K562 (cell line): ENCODE results near the gene TNP1.

Source experiments
- EGR1 ChIP-seq: fragments of 450-650 bp; conservative IDR thresholded peaks from 2 replicates; pipeline ENCODE4 v1.6.1; 2017; ENCODE audit warnings: mild to moderate bottlenecking
- SMAD1 ChIP-seq: fragments of 150-350 bp; IDR thresholded peaks from 2 replicates; pipeline ENCODE4 v1.6.1; 2014; ENCODE audit warnings: low read length, low read depth; ENCODE audit not compliant: partially characterized antibody

DNA sequence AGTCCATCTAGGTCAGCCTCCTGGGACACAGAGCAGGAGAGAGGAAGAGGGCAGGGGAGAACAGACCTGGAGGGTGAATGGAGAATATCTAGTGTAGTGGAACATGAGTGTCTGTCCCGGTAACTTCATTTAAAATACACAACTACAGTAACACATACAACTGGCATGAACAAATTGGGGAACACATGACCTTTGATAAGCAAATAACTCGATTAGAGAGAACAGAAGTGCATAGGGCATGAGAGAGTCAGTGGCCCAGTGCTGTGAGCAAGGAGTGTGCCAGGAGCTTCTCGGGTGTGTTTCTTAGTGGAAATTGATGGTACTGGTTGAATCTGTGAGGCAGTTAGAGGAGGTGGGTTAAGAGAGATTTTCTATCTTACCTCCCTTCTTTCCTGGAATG is 40.8 kb downstream of the TNP1 start:
- no peak for TF ChIP-seq SMAD1
- TF ChIP-seq EGR1: no peak
